Measurements from ENCODE around the gene TNF.

The TNF gene

GRCh38 chr6:31627690-31628287 is 52.4 kb downstream of the TNF start:
- no peak overlapping the region for H3K4me3 ChIP-seq (ENCODE audit: low read depth, low read length)
- H3K36me3 ChIP-seq (ENCODE audit: control insufficient read depth in 2 of 2, insufficient read depth in 1 of 2, low read length in 2 of 2) = peaks cover 76 to 100% of the 10 kb centered on the region in 2 experiments
- TF ChIP-seq ZSCAN16 (tag by site-specific recombination; IDR thresholded peaks at IDR 0.05) (no peak), ZBTB48 (tag by site-specific recombination; IDR thresholded peaks at IDR 0.05) (no peak), ZNF433 (tag by site-specific recombination; IDR thresholded peaks at IDR 0.05; ENCODE audit: low read depth) (no peak), ZNF157 (tag by site-specific recombination; IDR thresholded peaks at IDR 0.05) (no peak), ZNF211 (tag by site-specific recombination; IDR thresholded peaks at IDR 0.05; ENCODE audit: low read depth) (no peak), ZNF24 (tag by site-specific recombination; IDR thresholded peaks at IDR 0.05) (no peak), ZFP69B (tag by site-specific recombination; IDR thresholded peaks at IDR 0.05) (no peak), ZNF416 (tag by site-specific recombination; IDR thresholded peaks at IDR 0.05) (no peak), TCF7L2 (IDR thresholded peaks at IDR 0.05; ENCODE audit: borderline replicate concordance, low read depth, low read length) (no peak), ZNF404 (tag by site-specific recombination; IDR thresholded peaks at IDR 0.05) (no peak), ZNF560 (tag by site-specific recombination; IDR thresholded peaks at IDR 0.05; ENCODE audit: borderline replicate concordance) (no peak)
- CTCF ChIA-PET = interaction anchor here (1.5 kb wide), 1 partner anchor 31 kb away, joined by 5 read pairs; no protein-coding TSS in a partner anchor
- POLR2A ChIA-PET = interaction anchor here (0.8 to 9.7 kb wide), 5 partner anchors 9 to 87 kb away, joined by 3 to 123 read pairs (median 4); partner anchors contain the start of genes ATP6V1G2, BAG6 and DDX39B
- no peaks in the 10 kb centered on the region for H3K9me3 ChIP-seq (ENCODE audit: control insufficient read depth, insufficient read depth, low read depth, low read length)
- no peaks in the 10 kb centered on the region for H3K4me1 ChIP-seq (ENCODE audit: control insufficient read depth, insufficient read depth, low read length)
- H3K27ac ChIP-seq (ENCODE audit: extremely low read depth, low read depth, low read length) = no peak overlapping the region
